ENCODE data around the gene TEX11.
"Not testable (repeated sequence)": the region's sequence is repeated elsewhere in the genome, so short reads cannot be mapped to it uniquely, and the experiment has no call there.

Gene TEX11

DNA sequence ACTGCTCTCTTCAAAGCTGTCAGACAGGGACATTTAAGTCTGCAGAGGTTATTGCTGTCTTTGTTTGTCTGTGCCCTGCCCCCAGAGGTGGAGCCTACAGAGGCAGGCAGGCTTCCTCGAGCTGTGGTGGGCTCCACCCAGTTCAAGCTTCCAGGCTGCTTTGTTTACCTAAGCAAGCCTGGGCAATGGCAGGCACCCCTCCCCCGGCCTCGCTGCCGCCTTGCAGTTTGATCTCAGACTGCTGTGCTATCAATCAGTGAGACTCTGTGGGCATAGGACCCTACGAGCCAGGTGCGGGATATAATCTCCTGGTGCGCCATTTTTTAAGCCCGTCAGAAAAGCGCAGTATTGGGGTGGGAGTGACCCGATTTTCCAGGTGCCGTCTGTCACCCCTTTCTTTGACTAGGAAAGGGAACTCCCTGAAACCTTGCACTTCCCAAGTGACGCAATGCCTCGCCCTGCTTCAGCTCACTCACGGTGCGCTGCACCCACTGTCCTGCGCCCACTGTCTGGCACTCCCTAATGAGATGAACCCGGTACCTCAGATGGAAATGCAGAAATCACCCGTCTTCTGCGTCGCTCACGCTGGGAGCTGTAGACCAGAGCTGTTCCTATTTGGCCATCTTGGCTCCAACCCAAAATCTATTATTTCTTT, 338.5 kb downstream of the TEX11 start:
- DNase-seq: not testable (repeated sequence)

DNA sequence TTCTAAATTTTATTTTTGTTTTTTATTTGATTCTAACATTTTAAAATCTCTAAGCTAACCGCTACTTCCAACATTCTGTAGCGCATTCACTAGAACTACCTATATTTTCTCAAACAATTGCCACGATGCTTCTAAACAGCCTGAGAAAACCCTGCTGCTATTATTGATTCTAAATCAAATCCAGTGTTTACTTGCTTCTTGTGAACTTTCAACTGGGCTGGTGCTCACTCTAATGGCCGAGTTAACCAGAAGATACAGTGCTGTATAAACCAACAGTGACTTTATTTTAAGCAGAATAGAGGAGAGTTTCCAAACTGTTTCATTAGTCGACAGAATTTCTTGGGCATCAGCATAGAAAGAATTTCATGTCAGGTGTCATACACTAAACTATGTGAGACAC, 353.6 kb downstream of the TEX11 start:
- no peak for DNase-seq

DNA sequence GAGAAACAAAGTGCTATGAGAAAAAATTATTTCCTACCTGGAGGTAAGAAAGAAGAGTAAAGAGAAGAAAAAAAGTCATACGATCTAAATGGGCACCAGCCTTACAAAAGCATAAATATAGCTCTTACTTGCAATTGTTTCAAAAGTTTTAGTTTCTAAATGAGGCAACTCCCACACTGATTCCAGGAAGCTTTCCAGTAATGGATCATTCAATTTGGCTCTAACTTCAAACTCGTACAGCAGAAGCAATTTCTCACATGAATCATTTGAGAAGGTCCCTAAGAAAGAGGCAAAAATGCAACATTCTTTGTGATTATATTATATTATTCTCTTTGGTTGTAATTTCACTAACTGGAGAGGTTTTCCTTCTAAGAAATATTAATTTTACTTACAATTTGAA, 354.0 kb downstream of the TEX11 start:
- DNase-seq: no peak

- no peak for DNase-seq
These were observed 354.4 kb downstream of the TEX11 start for GRCh38 chrX:70554081-70554480.

DNA sequence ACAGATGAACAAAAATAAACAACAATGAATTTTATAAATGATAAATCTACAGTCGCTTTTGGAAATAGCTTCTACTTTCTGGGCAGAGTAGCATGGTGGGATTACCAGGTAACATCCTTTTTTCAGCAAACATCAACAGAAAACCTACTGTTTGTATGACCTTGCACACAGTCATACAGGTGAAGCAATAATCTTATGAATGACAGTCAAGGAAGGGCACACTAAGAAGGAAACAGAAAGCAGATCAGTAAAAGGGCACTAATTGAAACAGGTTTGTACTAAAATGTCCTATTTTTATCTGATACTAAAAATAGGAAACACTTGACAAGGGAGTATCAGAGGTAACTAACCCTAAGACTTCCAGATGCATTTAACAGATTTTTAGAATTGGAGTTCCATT, 355.0 kb downstream of the TEX11 start:
- DNase-seq: no peak

DNA sequence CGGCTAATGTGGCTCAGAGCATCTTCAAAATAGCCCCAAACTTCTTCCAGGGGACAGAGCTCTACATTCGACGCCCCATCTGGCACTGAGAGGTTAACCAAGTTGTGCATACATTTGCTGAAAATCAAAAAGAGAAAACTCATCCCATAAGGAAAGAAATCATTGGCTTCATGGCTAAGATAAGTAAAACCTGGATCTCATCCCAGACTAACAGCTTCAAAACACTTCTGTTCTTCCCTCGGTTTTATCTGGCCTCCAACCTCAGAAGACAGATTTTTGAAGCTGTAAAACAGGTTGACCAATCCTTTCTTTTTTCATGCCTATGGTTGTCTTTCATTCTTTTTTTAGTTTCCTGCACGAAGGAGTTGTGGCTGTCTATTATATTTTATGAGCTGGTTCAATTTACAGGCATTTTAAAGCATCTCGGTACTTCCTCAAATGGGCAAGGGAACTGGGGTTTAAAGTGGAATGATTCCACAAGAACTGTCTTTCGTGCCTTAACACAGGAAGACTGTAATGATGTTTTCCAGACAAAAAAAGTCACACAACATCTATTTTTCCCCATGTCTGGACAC, 356.3 kb downstream of the TEX11 start:
- no peak for DNase-seq

DNA sequence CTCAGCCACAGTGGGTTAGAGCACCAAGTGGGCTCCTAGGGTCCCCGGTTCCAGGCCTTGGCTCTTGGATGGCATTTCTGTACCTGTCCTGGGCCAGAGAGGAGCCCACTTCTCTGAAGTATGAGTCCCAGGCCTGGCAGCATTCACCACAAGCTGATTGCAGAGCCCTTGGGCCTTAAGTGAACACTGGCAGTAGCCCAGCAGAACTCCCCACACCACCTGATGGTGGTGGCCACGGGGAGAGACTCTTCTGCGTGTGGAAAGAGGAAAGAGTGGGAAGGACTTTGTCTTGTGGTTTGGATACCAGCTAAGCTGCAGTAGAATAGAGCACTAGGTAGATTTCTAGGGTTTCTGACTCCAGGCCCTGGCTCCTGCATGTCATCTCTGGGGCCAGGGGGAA, 359.1 kb downstream of the TEX11 start:
- DNase-seq: no peak

DNA sequence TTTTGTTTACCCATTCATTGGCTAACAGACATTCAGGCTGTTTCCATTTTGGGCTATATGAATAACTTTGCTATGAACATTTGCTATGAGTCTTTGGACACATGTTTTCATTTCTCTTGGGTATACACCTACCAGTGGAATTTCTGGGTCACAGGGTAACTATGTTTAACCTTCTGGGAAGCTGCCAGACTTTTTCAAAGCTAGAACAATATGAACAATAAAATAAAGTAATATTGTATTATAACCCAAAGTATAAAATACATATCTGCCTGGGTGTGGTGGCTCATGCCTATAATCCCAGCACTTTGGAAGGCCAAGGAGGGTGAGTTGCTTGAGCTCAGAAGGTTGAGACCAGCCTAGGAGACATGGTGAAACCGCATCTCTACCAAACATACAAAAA, 373.3 kb downstream of the TEX11 start:
- no peak for DNase-seq

DNA sequence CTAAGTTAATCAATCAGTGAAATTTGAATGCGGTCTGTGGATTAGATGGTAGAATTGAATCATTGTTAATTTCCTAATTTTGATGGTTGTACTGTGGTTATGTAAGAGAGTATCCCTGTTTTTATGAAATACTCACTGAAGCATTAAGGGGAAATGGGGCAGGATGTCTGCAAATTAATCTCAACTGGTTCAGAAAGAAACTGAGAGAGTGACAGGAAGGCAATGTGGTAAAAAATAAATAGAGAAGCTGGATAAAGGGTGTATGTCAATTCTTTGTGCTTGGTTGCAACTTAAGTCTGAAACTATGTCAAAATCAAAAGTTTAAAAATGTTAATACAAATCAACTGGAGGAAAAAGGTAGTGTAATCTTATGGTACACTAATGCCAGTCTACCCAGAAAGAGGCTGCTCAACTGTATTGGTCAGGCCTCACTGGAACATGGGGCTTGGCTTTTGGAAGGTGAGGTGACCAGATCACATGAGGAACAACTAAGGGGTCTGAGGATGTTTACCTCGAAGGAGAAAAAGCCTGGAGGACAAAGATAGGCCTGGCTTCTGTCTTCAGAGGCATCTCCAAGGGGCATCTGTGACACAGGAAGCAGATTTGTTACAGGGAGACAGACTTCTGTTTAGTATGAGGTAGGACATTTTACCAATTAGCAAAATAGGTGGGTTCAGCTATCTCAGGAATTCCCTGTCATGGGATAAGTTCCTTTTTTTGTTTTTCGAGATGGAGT, 380.7 kb downstream of the TEX11 start:
- DNase-seq: no peak

DNA sequence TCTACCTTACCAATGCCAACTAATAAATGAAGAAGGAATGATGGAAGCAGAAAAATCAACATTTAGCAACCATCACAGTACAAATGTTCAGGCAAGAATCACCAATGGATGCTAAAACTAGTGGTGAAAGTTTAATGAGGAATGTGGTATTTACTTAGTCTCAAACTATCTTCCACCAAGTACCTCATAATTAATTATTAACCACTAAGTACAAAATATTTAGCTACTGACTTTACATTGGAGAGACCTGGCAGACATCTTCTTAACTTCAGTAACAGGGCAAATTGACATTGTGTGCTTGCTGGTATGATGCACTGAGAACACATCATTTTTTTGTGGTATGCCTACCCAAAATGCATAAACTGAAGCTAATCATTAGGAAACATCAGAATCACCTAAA, 381.5 kb downstream of the TEX11 start:
- DNase-seq: no peak

GRCh38 chrX:70525733-70526132, 382.8 kb downstream of the TEX11 start:
- no peak for DNase-seq

GRCh38 chrX:70515692-70516091, 392.8 kb downstream of the TEX11 start:
- not testable (repeated sequence) for DNase-seq

DNA sequence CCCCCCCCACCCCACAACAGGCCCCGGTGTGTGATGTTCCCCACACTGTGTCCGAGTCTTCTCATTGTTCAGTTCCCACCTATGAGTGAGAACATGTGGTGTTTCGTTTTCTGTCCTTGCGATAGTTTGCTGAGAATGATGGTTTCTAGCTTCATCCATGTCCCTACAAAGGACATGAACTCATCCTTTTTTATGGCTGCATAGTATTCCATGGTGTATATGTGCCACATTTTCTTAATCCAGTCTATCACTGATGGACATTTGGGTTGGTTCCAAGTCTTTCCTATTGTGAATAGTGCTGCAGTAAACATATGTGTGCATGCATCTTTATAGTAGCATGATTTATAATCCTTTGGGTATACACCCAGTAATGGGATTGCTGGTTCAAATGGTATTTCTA, 393.2 kb downstream of the TEX11 start:
- DNase-seq: not testable (repeated sequence)

DNA sequence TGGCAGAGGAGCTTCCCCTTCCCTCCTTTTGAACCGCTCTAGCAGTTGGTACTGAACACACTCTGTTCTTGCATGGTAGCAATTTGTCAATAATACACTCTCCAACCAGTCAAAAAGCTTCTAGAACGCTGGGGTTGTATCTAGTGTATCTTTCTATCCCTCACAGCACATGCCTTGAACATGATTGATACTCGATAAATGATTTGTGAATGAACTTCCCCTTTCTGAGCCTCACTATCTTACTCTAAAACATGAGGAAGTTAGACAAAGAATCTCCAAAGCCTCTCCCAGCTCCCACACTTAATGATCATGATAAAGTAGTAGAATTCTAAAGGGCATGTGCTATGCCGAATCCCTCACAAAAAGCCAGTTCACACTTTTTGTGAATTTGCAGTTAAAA, 399.4 kb downstream of the TEX11 start:
- no peak for DNase-seq

DNA sequence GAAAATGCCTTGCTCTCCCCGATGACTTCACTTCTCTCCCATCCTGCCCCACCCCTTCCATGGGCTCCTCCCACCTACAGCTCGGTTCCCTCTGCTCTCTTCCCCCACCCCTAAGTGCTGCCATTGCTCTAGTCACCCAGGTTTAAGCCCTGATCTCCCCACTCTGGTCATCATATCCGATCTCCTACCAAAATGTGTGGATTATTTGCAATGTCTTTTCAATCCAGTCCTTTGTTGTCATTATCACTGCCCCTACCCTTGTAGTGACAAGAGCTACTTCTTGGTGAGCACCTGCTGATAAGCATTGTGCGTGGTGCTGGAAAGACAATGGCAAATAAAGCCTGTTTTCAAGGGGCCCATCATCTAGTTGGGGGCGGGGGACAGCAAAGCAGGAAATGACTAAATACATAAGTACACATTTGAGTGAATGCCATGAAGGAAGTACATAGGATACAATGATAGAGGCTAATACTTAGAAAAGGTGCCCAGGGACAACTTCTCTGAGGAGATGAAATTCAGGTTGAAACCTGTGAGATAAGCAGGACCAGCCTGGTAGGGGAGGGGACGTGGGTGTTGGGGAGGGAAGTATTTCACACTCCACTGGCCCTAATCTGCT, 400.1 kb downstream of the TEX11 start:
- no peak for DNase-seq

- no peak for DNase-seq
These were observed 403.1 kb downstream of the TEX11 start for GRCh38 chrX:70505451-70505841.

GRCh38 chrX:70504772-70505450, 403.6 kb downstream of the TEX11 start:
- DNase-seq: no peak

GRCh38 chrX:70500826-70501225, 407.7 kb downstream of the TEX11 start:
- no peak for DNase-seq

DNA sequence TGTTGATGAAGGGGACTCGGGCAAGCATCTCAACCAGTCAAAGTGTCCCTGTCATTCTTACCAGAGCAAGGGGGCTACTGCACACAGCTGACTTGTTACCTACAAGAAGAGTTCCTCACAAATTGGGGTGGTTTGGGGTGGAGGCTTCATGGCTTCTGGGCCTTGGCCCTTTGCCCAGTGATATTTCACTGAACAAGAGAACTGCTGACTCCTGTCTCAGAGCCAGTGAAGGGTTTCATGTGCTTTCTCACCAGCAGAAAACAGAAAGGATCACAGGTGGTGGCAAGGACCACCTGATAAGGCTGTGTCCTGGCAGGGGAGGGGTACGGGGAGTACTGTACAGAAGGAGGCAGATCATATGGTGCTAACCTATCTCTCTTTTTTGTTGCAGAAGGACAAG, 410.4 kb downstream of the TEX11 start:
- no peak for DNase-seq

GRCh38 chrX:70497026-70497425, 411.5 kb downstream of the TEX11 start:
- no peak for DNase-seq

DNA sequence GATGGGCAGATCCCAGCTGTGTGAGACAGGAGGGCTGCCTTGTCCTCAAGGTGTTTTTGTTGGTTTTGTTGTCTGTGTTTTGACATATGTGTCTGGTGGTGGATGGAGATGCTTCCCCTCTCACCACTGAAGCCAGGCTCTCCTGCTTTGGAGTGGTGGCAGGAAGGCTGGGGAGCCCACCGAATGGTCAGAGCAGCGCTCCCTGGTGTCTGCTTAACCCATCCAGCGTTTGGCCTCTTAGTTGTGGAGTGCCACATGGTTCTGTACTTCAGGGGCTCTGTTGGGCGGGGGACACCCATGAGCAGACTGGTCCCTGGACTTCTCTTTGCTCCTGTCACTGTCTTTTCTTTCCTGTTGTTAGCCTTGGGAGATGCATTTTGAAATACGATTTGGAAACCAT, 412.0 kb downstream of the TEX11 start:
- DNase-seq: no peak

- no peak for DNase-seq
These were observed 414.1 kb downstream of the TEX11 start for GRCh38 chrX:70494441-70494840.

GRCh38 chrX:70488856-70489255, 419.7 kb downstream of the TEX11 start:
- DNase-seq: no peak

GRCh38 chrX:70485466-70485865, 423.0 kb downstream of the TEX11 start:
- no peak for DNase-seq
